Measurements from ENCODE around the gene CD96.
"Not testable (repeated sequence)": the region's sequence is repeated elsewhere in the genome, so short reads cannot be mapped to it uniquely, and the experiment has no call there.

The CD96 gene

GRCh38 chr3:111595232-111595631 is 53.2 kb downstream of the CD96 start, which contains the start of gene ZBED2:
ZBED2 (minus strand) TSS chr3:111595346; CDS start chr3:111594201, 1,145 bp downstream.
- no peak for DNase-seq

- DNase-seq: no peak
Measured at GRCh38 chr3:111596328-111596727, 54.3 kb downstream of the CD96 start.

- no peak for DNase-seq
Measured at GRCh38 chr3:111598139-111598538, 56.1 kb downstream of the CD96 start.

GRCh38 chr3:111598552-111598951 is 56.6 kb downstream of the CD96 start:
- DNase-seq: no peak

DNA sequence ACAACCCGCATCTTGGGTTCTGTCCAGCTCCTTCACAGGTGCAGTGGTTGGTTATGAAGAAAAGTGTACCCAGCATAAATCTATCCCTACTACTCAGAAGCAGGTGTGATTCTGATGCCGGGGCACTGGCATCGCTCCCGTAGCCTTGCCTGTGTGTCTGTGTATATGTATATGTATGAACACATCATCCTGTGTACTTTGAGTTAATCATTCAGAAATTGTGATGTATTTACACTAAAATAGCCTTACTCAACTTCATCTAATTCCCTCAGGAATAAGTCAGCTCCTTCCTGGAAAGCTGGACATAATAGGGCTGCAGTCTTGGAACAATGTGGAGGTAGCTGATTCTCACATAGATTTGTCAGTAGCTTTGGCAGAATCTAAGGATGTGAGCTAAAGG is 59.8 kb downstream of the CD96 start:
- no peak for DNase-seq

GRCh38 chr3:111603679-111604078 is 61.7 kb downstream of the CD96 start:
- no peak for DNase-seq

DNA sequence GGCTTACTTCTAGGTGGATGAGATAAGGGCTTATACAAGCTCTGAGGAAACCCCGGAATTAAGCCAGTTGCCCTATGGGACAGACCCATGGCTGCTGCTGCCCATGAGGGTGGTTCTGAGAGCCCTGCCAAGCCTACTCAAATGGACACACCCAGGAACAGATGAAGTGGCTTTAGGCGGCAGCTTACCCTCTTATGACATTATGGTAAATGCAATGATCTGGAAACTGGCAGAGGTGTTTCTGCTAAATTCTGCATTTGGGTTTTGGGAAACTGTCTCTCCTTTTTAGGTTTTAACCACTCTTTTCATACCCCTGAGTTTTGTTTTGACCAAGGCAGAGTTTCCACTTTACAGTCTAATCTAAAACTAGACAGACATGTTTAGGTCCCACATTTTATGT is 62.1 kb downstream of the CD96 start:
- no peak for DNase-seq

GRCh38 chr3:111605018-111605417 is 63.0 kb downstream of the CD96 start:
- no peak for DNase-seq

GRCh38 chr3:111605493-111605892 is 63.5 kb downstream of the CD96 start:
- DNase-seq: no peak

DNA sequence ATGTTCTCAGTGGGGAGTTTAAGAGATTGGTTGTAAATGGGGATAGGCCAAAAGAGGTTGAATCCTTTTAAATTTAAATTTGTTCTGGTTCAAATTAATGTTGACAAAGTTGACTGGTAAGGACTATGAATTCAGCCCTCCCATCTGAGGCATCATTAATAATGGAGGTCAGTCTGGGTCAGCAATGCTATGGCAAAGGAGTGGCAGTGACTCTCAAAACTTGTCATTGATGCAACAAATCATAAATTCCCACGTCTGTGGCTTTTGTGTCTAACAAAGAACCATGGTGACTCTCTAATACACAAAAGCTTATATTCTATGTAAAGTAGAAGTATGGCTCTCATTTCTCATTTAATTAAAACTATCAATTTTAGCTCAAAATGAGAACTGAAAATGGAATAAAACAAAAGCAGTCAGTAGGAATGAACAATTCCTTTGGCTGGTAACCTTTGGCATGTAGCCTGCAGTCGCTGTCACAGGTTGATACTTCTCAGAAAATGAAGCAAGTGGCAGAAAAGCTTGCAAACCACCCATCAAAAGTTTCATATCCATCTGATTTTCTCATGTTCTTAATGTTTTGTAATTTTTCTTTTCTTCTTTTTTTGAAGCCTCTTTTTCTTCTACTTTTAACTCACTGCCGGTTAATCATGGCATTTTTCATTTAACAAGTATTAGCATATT is 65.4 kb downstream of the CD96 start:
- no peak for DNase-seq

DNA sequence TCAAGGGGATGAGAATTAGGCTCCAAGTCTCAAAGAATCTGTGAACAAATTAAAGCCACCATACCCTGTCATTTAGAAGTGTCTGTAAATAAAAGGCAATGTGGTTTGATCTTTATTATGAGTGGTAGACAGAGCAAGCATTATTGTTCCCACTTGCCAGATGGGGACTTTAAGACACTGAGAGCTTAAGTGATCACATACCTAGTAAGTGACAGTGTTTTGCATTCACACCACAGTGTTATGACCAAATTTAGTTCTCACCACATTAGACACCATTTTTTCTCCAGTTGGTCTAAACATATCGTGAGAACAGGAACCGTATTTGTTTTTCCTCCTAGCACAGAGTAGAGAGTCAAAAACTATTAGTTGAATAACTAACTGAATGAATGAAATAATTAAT is 66.4 kb downstream of the CD96 start:
- no peak for DNase-seq

- DNase-seq: no peak
Measured at GRCh38 chr3:111609700-111610099, 67.7 kb downstream of the CD96 start.

- no peak for DNase-seq
Measured at GRCh38 chr3:111610189-111610588, 68.2 kb downstream of the CD96 start.

DNA sequence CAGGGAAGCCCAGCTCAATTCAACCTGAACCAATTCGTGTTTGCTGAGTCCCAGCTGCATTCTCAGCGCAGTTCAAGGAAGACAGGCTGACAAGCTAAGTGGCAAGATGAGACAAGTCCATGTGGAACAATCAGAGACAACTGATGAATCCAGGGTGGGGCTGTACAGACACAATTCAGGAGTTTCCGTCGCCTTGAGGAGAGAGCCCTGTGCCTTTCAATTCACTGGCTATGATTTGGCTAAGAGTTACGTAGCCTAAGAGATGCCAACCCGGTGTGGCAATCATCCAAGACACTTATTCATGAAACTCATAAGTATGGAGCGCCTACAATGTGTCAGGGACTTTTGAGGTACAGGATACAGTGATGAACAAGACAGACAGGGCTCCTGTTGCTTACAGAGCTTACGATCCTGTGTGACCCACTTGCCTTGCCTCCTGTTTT is 68.6 kb downstream of the CD96 start:
- no peak for DNase-seq

- DNase-seq: no peak
Measured at GRCh38 chr3:111613294-111613693, 71.3 kb downstream of the CD96 start.

GRCh38 chr3:111615880-111616279 is 73.9 kb downstream of the CD96 start:
- no peak for DNase-seq

DNA sequence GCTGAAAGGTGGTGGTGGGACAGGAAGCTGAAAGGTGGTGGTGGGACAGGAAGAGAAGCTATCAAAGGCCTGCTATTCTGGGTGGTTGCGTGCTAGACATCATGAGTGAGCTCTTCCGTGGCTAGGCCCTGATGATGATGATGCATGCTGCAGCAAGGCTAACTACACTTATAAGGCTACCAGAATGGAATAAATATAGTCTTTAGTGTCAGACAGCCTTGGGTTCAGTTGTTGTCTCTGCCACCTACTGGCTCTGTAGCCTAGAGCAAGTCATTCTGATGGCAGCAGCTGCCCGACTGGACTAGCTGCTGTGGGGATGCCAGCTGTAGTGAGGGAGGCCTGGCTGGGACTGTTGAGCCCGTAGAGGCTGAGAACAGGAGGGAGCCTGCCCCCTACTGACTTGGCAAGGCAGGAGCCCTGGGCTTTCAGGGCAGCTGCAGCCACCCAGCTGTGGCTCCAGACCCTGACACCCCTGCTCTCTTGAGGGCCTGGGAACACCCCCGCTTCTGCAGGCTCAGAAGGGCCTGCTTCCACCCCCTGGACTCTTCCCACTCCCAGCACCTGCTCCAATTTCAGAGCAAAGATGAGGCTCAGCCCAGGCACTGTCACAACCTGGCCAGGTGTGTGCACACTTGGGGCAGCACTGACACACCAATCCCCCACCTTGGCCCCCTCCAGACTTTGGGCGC is 74.6 kb downstream of the CD96 start:
- DNase-seq: no peak

GRCh38 chr3:111617406-111617805 is 75.4 kb downstream of the CD96 start:
- DNase-seq: no peak

- no peak for DNase-seq
Measured at GRCh38 chr3:111617912-111618601, 76.1 kb downstream of the CD96 start.

GRCh38 chr3:111618945-111619344 is 76.9 kb downstream of the CD96 start:
- no peak for DNase-seq

DNA sequence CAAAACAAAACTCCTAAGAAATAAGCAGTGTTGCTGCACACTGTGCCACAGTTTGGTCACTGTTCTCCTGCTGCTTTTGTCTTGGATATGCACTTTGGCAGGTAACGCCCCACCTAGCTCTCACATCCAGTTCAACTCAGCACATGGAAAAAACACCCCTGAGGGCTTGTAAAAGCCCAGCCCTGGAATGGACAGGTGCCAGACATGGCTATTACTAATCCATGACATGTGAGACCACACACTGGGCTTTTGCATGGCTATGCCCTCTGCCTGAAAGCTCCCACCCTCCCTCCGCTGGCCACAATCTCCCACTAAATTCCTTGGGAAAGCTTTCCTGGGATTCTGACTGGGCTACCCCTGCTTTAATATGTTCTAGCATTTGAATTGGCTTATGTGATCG is 77.8 kb downstream of the CD96 start:
- no peak for DNase-seq

DNA sequence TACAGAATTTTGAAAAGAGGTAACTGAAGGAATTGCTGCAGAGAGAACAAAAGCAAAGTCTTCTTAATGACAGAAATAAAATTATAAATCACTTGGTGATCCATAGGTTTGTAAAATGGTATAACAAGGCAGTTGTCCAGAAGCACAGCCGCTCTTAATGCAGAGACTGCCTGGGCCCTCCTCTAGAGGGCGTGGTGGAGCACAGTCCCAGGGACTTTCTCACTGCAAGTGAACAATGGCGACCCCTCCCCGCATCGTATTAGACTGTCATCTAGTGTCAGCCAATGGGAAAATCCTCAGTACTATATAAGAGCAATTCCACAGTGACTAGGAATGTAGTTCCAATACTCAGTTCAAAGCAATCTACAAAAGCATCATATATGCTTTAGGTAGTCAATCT is 79.5 kb downstream of the CD96 start:
- DNase-seq: no peak

- no peak for DNase-seq
Measured at GRCh38 chr3:111627092-111627491, 85.1 kb downstream of the CD96 start.

DNA sequence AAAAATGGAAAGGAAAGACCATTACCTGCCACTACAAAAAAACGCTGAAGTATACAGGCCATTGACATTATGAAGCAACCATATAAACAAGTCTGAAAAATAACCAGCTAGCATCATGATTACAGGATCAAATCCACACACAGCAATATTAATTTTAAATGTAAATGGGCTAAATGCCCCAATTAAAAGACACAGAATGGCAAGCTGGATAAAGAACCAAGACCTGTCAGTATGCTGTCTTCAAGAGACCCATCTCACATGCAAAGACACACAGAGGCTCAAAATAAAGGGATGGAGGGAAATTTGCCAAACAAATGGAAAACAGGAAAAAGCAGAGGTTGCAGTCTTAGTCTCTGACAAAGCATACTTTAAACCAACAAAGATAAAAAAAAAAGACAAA is 87.0 kb downstream of the CD96 start:
- not testable (repeated sequence) for DNase-seq
